BE2C (cell line): ENCODE results near the gene EPB41L1.

Experiments used
- DNase-seq: peaks from one replicate; pipeline ENCODE4 v3.0.0-alpha.2; 2020
- H3K27me3 ChIP-seq: fragments of 250-450 bp; sonication (Bioruptor Pico); 2 replicates; pipeline ENCODE4 v1.5.1; 2020; ENCODE audit warnings: mild to moderate bottlenecking
- H3K36me3 ChIP-seq: fragments of 250-450 bp; sonication (Bioruptor Pico); 2 replicates; pipeline ENCODE4 v1.5.1; 2020; ENCODE audit warnings: mild to moderate bottlenecking
- H3K4me1 ChIP-seq: fragments of 250-450 bp; sonication (Bioruptor Pico); 2 replicates; pipeline ENCODE4 v1.5.1; 2020
- H3K4me3 ChIP-seq: 2 replicates; pipeline ENCODE4 v1.5.1; 2011; ENCODE audit warnings: low read depth, low read length
- H3K9me3 ChIP-seq: fragments of 250-450 bp; sonication (Bioruptor Pico); 2 replicates; pipeline ENCODE4 v1.5.1; 2020
- CTCF ChIP-seq: IDR thresholded peaks from 2 replicates; pipeline ENCODE4 v1.5.1; 2012; ENCODE audit warnings: mild to moderate bottlenecking, low read depth, low read length

The EPB41L1 gene

GRCh38 chr20:36175475-36175995 lies 21.0 kb downstream of the EPB41L1 start:
- Histone ChIP-seq H3K9me3 (no peaks in the 10 kb centered on the region), H3K36me3 (peaks cover 8% of the 10 kb centered on the region), H3K4me1 (peaks cover 7% of the 10 kb centered on the region), H3K4me3 (no peak overlapping the region), H3K27me3 (no peaks in the 10 kb centered on the region)
- no peak for TF ChIP-seq CTCF
- DNase-seq: no peak

GRCh38 chr20:36177716-36178115 lies 23.2 kb downstream of the EPB41L1 start:
- no peak for DNase-seq
- TF ChIP-seq CTCF: no peak
- Histone ChIP-seq H3K27me3 (no peaks in the 10 kb centered on the region), H3K4me3 (no peak overlapping the region), H3K4me1 (peaks cover 7% of the 10 kb centered on the region), H3K36me3 (peaks cover 15% of the 10 kb centered on the region), H3K9me3 (no peaks in the 10 kb centered on the region)

- Histone ChIP-seq H3K27me3 (no peaks in the 10 kb centered on the region), H3K4me3 (no peak overlapping the region), H3K9me3 (no peaks in the 10 kb centered on the region), H3K36me3 (peaks cover 15% of the 10 kb centered on the region), H3K4me1 (peaks cover 4% of the 10 kb centered on the region)
- TF ChIP-seq CTCF: no peak
- peak; percentile 32 for DNase-seq
These were observed 24.8 kb downstream of the EPB41L1 start for GRCh38 chr20:36179170-36179945.

GRCh38 chr20:36180323-36180722 lies 25.8 kb downstream of the EPB41L1 start:
- no peak for DNase-seq
- TF ChIP-seq CTCF: no peak
- no peaks in the 10 kb centered on the region for H3K9me3 ChIP-seq
- H3K4me1 ChIP-seq: no peaks in the 10 kb centered on the region; the same call in 1 of the 2 replicates
- H3K27me3 ChIP-seq: no peaks in the 10 kb centered on the region
- H3K36me3 ChIP-seq: peaks cover 15% of the 10 kb centered on the region
- no peak overlapping the region for H3K4me3 ChIP-seq

GRCh38 chr20:36181934-36182603 lies 27.5 kb downstream of the EPB41L1 start:
- no peaks in the 10 kb centered on the region for H3K9me3 ChIP-seq
- no peak for TF ChIP-seq CTCF
- no peak for DNase-seq
- no peak overlapping the region for H3K4me3 ChIP-seq
- H3K36me3 ChIP-seq: peaks cover 13% of the 10 kb centered on the region
- no peaks in the 10 kb centered on the region; the same call in 1 of the 2 replicates for H3K4me1 ChIP-seq
- H3K27me3 ChIP-seq: no peaks in the 10 kb centered on the region
